GM21526 (cell line): Measurements from ENCODE around the gene ZNF28.
"Not testable (repeated sequence)": the region's sequence is repeated elsewhere in the genome, so short reads cannot be mapped to it uniquely, and the experiment has no call there.

ENCODE experiments used
- ATAC-seq: cut with Tn5 transposase; IDR thresholded peaks from one replicate; pipeline ENCODE4 v1.9.1; 2021; ENCODE audit warnings: moderate library complexity; ENCODE audit not compliant: unreplicated experiment, low FRiP score

The ZNF28 gene

GRCh38 chr19:52821204-52821960 lies at the start of gene ZNF28:
Gene ZNF28 (minus strand): TSS chr19:52821633. CDS start chr19:52817958, 3,675 bp downstream.
- ATAC-seq, result peak; percentile 94

DNA sequence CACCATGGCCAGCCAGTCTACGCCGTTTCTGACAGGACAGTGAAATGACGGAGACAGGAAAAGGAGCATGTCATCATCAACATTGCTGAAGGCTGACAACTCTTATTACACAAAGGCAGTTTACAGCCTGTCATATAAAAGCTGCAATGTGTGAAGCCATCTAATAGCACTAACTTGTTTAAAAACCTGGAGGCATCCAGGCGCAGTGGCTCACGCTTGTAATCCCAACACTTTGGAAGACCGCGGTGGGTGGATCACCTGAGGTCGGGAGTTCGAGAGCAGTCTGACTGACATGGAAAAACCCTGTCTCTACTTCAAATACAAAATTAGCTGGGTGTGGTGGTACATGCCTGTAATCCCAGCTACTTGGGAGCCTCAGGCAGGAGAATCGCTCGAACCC lies 46.6 kb upstream of the ZNF28 start:
- ATAC-seq, result not testable (repeated sequence)

DNA sequence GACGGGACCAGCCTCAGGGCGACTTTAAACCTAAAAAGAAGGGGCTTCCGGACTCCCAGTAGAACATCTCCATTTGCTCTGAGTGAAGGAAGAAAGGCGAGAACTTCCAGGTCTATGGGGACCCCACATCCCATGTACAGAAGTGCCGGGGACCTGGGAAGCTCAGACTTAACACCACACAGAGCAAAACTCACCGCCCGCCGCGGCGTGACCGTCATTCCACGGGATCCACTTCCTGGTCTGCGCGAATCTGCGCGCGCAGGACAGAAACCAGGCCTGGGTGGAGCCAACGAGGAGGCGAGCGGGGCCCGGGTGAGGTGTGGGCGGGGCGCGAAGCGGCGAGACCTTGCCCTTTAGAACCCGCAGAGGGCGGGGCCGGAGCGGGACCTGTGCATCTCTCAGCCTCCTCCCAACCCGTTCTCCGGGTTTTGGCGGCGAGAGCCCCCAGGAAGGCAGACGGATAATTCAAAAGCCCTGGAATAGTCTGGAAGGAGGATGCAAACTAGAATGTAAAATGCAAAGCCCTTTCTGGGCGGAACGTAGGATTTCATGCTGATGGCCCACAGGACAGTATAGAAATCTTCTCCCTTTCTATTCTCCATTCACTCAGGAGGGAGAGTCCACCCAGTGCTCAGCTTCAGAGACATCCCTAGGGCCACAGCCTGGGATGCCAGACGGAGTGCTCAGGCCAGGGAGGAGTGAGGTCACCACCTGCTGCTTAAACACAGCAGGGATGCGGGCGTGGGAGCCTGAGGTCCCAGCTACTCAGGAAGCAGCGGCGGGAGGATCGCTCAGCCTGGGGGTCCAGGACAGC lies 36.2 kb upstream of the ZNF28 start, which contains the start of gene ZNF468:
TSS of gene ZNF468 (minus strand) at position 242 of the 814 bp plus-strand sequence. CDS start 3,347 bp downstream, outside the sequence.
- ATAC-seq, result peak; percentile 91

DNA sequence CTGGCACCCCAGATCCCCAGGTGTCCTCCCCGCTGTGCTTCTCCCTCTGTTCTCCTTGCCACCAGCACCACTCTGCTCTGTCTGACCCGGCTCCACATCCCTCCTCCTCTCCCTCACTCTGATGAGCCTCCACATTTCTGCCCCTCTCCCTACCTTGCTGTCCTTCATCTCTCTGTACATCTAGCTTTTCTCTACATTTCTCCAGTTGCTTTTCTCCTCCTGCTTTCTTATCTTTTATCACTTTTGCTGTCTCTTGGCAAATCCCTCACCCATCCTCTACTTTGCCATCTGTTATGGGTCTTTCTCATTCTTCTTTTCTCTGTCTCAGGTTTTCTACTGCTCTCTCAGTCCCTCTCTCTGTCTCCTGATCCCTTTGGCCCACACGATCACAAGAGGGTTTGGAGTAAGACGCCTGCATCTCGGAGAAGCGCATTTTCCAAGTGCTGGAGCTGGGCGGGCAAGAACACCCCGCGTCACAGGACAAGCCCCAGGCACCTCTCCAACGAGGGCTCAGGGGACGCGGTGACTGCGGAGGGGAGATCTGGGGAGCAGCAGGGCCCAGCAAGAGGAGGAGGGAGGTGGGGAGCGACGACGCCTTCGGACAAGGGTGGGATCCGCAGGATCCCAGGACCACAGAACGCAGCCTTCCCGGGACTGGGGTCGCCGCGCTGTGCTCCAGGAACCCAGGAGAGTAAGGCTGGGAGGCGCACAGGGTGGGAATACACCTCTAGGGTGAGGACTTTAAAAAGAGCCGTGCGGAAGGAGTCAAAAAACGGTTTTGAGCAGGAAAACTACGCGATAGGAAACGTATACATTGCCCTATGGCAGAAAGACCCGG lies 35.3 kb upstream of the ZNF28 start:
- ATAC-seq, result peak; percentile 24

- ATAC-seq, result not testable (repeated sequence)
These were observed 25.9 kb upstream of the ZNF28 start for GRCh38 chr19:52847352-52847751.

GRCh38 chr19:52840825-52841465 lies 19.5 kb upstream of the ZNF28 start:
- ATAC-seq, result not testable (repeated sequence)

- ATAC-seq, result not testable (repeated sequence)
These were observed 12.9 kb upstream of the ZNF28 start for GRCh38 chr19:52834289-52834688.

DNA sequence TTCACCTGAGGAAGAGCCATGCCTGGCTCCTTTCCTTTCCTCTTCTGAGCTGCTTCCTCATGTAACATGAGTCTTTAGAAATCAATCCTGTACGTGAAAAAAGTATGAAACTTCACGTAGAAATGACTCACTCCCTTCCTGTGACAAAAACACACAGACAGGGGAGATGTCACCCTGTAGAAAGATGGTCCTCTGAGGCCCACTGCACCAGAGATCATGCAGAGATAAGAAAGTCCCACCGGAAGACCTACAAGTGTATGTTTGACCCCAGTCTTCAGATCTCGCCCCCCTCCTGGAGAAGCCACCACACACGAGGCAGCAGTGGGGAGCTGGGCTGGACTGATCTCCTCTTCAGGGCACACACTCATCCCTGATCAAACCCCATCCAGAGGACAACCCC lies 12.1 kb upstream of the ZNF28 start:
- ATAC-seq, result not testable (repeated sequence)

- ATAC-seq, result not testable (repeated sequence)
These were observed 8.4 kb upstream of the ZNF28 start for GRCh38 chr19:52829866-52830265.

- ATAC-seq, result no peak
These were observed 4.3 kb upstream of the ZNF28 start for GRCh38 chr19:52825765-52826164.

DNA sequence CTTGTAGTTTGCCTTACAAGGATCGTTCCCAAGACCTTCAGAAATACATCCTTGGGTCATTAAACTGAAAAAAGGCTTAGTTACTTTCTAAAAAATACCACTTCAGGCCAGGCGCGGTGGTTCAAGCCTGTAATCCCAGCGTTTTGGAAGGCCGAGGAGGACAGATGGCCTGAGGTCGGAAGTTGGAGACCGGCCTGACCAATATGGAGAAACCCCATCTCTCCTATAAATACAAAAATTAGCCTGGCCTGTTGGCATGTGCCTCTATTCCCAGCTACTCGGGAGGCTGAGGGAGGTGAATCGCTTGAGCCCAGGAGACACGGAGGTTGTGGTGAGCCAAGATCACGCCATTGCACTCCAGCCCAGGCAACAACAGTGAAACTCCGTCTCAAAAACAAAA lies 2.2 kb upstream of the ZNF28 start:
- no peak for ATAC-seq

GRCh38 chr19:52820472-52821203 lies 795 bp downstream of the ZNF28 start:
- not testable (repeated sequence) for ATAC-seq

GRCh38 chr19:52809801-52810200 lies 11.6 kb downstream of the ZNF28 start:
- no peak for ATAC-seq

- not testable (repeated sequence) for ATAC-seq
These were observed 21.3 kb downstream of the ZNF28 start for GRCh38 chr19:52799950-52800640.

DNA sequence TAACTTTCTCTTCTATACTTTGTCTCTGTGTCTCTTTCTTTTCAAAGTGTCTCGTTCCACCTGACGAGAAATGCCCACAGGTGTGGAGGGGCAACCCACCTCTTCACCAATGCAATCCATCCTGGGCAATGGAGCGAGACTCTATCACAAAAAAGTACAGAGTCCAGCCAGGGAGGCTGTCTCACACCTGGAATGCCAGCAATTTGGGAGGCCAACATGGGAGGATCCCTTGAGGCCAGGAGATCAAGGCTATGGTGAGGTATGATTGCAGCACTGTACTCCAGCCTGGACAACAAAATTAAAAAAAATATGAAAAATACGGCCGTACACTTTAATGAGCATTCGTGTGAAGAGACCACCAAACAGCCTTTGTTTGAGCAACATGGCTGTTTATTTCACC lies 32.0 kb downstream of the ZNF28 start:
- ATAC-seq, result no peak

DNA sequence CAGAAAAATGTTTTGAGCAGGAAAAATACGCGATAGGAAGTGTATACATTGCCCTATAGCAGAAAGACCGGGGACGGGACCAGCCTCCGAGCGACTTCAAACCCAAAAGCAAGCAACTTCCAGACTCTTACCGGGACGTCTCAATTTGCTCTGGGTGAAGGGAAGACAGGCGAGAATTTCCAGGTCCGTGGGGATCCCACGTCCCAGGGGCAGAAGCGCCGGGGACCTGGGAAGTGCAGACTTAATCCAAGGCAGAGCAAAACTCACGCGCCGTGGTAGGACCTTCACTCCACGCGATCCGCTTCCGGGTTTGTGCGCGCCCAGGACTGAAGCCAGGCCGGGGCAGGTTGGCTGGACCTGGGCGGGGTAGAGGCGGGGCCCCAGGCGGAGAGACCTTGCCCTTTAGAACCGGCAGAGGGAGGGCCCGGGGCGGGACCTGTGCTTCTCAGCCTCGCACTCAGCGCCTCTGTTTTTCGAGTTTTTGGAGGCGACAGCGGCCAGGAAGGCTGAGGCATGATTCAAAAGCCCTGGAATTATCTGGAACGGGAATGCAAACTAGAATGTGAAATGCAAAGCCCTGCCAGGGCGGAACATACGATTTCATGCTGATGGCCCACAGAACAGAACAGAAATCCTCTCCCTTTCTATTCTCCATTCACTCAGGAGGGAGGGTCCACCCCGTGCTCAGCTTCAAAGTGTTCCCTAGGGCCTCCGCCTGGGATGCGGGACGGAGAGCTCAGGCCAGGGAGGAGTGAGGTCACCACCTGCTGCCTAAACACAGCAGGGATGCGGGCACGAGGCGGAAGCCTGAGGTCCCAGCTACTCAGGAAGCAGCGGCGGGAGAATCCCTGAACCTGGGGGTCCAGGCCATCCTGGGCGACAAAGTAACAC lies 34.7 kb downstream of the ZNF28 start, which contains the start of gene ZNF600:
TSS of gene ZNF600 (minus strand) at position 328 of the 891 bp plus-strand sequence. CDS start 7,903 bp downstream, outside the sequence.
- peak; percentile 87 for ATAC-seq

- ATAC-seq, result peak; percentile 41
These were observed 35.4 kb downstream of the ZNF28 start for GRCh38 chr19:52786078-52786463.

DNA sequence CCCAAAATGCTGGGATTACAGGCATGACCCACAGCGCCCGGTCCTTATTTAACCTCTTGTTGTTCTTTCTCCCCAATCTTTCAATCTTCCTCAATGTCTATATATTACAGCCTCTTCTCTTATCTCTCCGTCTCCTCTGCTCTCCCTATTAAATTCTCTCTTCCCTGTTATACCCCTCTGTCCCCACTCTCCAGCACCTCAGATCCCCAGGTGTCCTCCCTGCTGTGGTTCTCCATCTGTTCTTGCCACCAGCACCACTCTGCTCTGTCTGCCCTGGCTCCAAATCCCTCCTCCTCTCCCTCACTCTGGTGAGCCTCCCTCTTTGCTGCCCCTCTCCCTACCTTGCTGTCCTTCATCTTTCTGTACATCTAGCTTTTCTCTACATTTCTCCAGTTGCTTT lies 35.9 kb downstream of the ZNF28 start:
- ATAC-seq, result no peak
